HepG2 (cell line): ENCODE data around the gene GNAL. TPM values are rescaled to one million over a fixed set of nuclear protein-coding genes. Genes with fewer than 3 reads are reported as not detected.

Experiments
- CEBPB ChIP-seq: IDR thresholded peaks from 2 replicates; pipeline ENCODE4 v1.6.1; 2011; ENCODE audit warnings: low read depth, low read length, improper control_type of control experiment, borderline replicate concordance
- ETS1 ChIP-seq: sonication (generic); formaldehyde crosslinking; IDR thresholded peaks from 2 replicates; pipeline ENCODE4 v1.4.0; 2020; ENCODE audit warnings: missing genetic modification reagents
- FOSL2 ChIP-seq: sonication (generic); formaldehyde crosslinking; IDR thresholded peaks from 2 replicates; pipeline ENCODE4 v1.4.0; 2020; ENCODE audit warnings: missing genetic modification reagents
- KLF11 ChIP-seq: IDR thresholded peaks from 2 replicates; pipeline ENCODE4 v1.6.1; 2016; ENCODE audit warnings: missing compliant biosample characterization
- NONO ChIP-seq, 2 experiments: fragments of 450-650 bp in 1 of 2; sonication (generic) in 1 of 2; formaldehyde crosslinking in 1 of 2; IDR thresholded peaks in 1 of 2; conservative IDR thresholded peaks in 1 of 2; 2 replicates each; pipeline versions ENCODE4 v1.6.1 to v1.8.0; 2017 to 2022; ENCODE audit warnings: mild to moderate bottlenecking in 1 of 2, missing genetic modification reagents in 1 of 2, moderate library complexity in 1 of 2
- PBX2 ChIP-seq: IDR thresholded peaks from 2 replicates; pipeline ENCODE4 v1.6.1; 2016; ENCODE audit warnings: control low read depth
- PHF8 ChIP-seq: sonication (generic); formaldehyde crosslinking; IDR thresholded peaks from 2 replicates; pipeline ENCODE4 v1.5.0; 2020; ENCODE audit warnings: missing genetic modification reagents
- RBM39 ChIP-seq: fragments of 200-400 bp; formaldehyde crosslinking; IDR thresholded peaks from one replicate; pipeline ENCODE4 v1.6.1; 2018; ENCODE audit warnings: antibody characterized with exemption, mild to moderate bottlenecking, low read depth, low read length; ENCODE audit not compliant: poor library complexity, severe bottlenecking
- RXRB ChIP-seq: IDR thresholded peaks from 2 replicates; pipeline ENCODE4 v1.6.1; 2016; ENCODE audit warnings: borderline replicate concordance, missing genetic modification reagents, missing compliant biosample characterization
- SIN3B ChIP-seq: fragments of 150-350 bp; IDR thresholded peaks from 2 replicates; pipeline ENCODE4 v1.6.1; 2014; ENCODE audit warnings: low read length
- UBTF ChIP-seq: sonication (generic); formaldehyde crosslinking; IDR thresholded peaks from 2 replicates; pipeline ENCODE4 v1.4.0; 2020; ENCODE audit warnings: mild to moderate bottlenecking, missing genetic modification reagents
- ZBTB2 ChIP-seq: sonication (generic); formaldehyde crosslinking; IDR thresholded peaks from 2 replicates; pipeline ENCODE4 v1.8.0; 2022; ENCODE audit warnings: low read depth, missing genetic modification reagents
- ZFP36L1 ChIP-seq: sonication (generic); formaldehyde crosslinking; IDR thresholded peaks from 2 replicates; pipeline ENCODE4 v1.8.0; 2022; ENCODE audit warnings: mild to moderate bottlenecking, missing genetic modification reagents, moderate library complexity
- ZNF318 ChIP-seq: sonication (generic); formaldehyde crosslinking; IDR thresholded peaks from 2 replicates; pipeline ENCODE4 v1.4.0; 2020; ENCODE audit warnings: mild to moderate bottlenecking, missing genetic modification reagents
- ZNF788 ChIP-seq: sonication (generic); formaldehyde crosslinking; IDR thresholded peaks from 2 replicates; pipeline ENCODE4 v1.5.0; 2020; ENCODE audit warnings: mild to moderate bottlenecking, missing genetic modification reagents, borderline replicate concordance
- polyA plus RNA-seq, 8 experiments: library from polyadenylated mRNA; depleted of rRNA in 3 of 8; stranded (reverse) in 7 of 8; unstranded in 1 of 8; fragments of >200 nt; fragmentation: Illumina TruSeq in 4 of 8; extraction: Trizol in 4 of 8; gene quantifications; 2 replicates each; pipeline versions ENCODE4 v1.2.1 to v1.2.3, GENCODE V29; 2011 to 2016; ENCODE audit warnings: low read depth in 4 of 8, missing spikeins in 1 of 8, mixed read lengths in 1 of 8; ENCODE audit not compliant: insufficient read depth in 1 of 8
- total RNA-seq, 5 experiments: library from RNA; depleted of rRNA; stranded (reverse); fragments of >200 nt; fragmentation: Illumina TruSeq; extraction: Trizol; gene quantifications; 2 replicates each; pipeline ENCODE4 v1.2.3, GENCODE V29; 2016; ENCODE audit warnings: low read depth in 1 of 5

The GNAL gene
- total and polyA plus RNA-seq, 2 of the 13 experiments (the other 11 are each of a cell fraction or from before 2014, with no cell fraction given) = 0.87 to 1.4 TPM

GRCh38 chr18:11859903-11860407 lies 170.9 kb downstream of the GNAL start (continued):
- TF ChIP-seq ZNF318 (CRISPR knock-in tag) (no peak), PHF8 (CRISPR knock-in tag) (no peak), ZFP36L1 (CRISPR knock-in tag) (no peak), FOSL2 (peak; percentile 97), ZBTB2 (CRISPR knock-in tag) (no peak), KLF11 (CRISPR knock-in tag) (no peak), NONO (IDR thresholded peaks at IDR 0.05) (no peak), NONO (CRISPR knock-in tag; conservative IDR thresholded peaks at IDR 0.05) (no peak), CEBPB (no peak), RBM39 (no peak), RXRB (CRISPR knock-in tag) (peak; percentile 55; the same call in 1 of the 2 replicates), PBX2 (no peak), ETS1 (CRISPR knock-in tag) (no peak), SIN3B (no peak), ZNF788 (CRISPR knock-in tag) (0 out of 2 replicates have a peak, but pooled peaks have one; percentile 17), UBTF (CRISPR knock-in tag) (no peak)
